ENCODE measurements around the gene BBIP1. TPM values are rescaled to one million over a fixed set of nuclear protein-coding genes. Genes with fewer than 3 reads are reported as not detected.

Gene BBIP1
- total RNA-seq, 1 experiment from 2014 or later: 19.0 TPM

GRCh38 chr10:110903280-110904278 lies 15.4 kb downstream of the BBIP1 start (continued):
- TF ChIP-seq ZNF425 (CRISPR knock-in tag; conservative IDR thresholded peaks at IDR 0.05): no peak
- no peak for TF ChIP-seq NR2C2 (CRISPR knock-in tag; IDR thresholded peaks at IDR 0.05)
- no peak for TF ChIP-seq PREB (CRISPR knock-in tag; IDR thresholded peaks at IDR 0.05; ENCODE audit: borderline replicate concordance)
- TF ChIP-seq CTCF (IDR thresholded peaks at IDR 0.05): no peak
- no peak for TF ChIP-seq E2F1 (CRISPR knock-in tag; IDR thresholded peaks at IDR 0.05)

- H3K36me3 Mint-ChIP-seq: peaks cover 3% of the 10 kb centered on the region; the same call in 1 of the 2 replicates
- POLR2A ChIA-PET: interaction anchor here (0.7 to 1.6 kb wide), 3 partner anchors 12 to 31 kb away, joined by 3 to 4 read pairs (median 3); partner anchors contain the start of genes BBIP1 and SHOC2
- no peak for TF ChIP-seq ZNF416 (CRISPR knock-in tag; IDR thresholded peaks at IDR 0.05)
- TF ChIP-seq GABPB1 (CRISPR knock-in tag; IDR thresholded peaks at IDR 0.05): peak; percentile 94
- TF ChIP-seq CREM (CRISPR knock-in tag; IDR thresholded peaks at IDR 0.05): no peak
- no peak for TF ChIP-seq ZNF263 (CRISPR knock-in tag; IDR thresholded peaks at IDR 0.05; ENCODE audit: low read depth)
- TF ChIP-seq IRF1 (CRISPR knock-in tag; IDR thresholded peaks at IDR 0.05): no peak
- DNase-seq (ENCODE audit: low spot score) (no peak), ATAC-seq (no peak)
- H3K27me3 Mint-ChIP-seq (ENCODE audit: low read depth): no peaks in the 10 kb centered on the region
- no peak overlapping the region for H3K27ac Mint-ChIP-seq
- no peaks in the 10 kb centered on the region for H3K9me3 Mint-ChIP-seq
- peaks cover 3% of the 10 kb centered on the region; the same call in 1 of the 2 replicates for H3K4me1 Mint-ChIP-seq
- CTCF ChIA-PET: interaction anchor here (0.9 kb wide), 1 partner anchor 98 kb away, joined by 3 read pairs; no protein-coding TSS in a partner anchor
- no peak overlapping the region for H3K4me3 Mint-ChIP-seq
Observed at GRCh38 chr10:110901954-110902819, 16.8 kb downstream of the BBIP1 start.

- Mint-ChIP-seq H3K9me3 (no peaks in the 10 kb centered on the region), H3K4me1 (no peaks in the 10 kb centered on the region), H3K27me3 (ENCODE audit: low read depth) (no peaks in the 10 kb centered on the region), H3K4me3 (no peak overlapping the region), H3K27ac (no peak overlapping the region), H3K36me3 (peaks cover 3% of the 10 kb centered on the region; the same call in 1 of the 2 replicates)
- no peak for TF ChIP-seq CREM (CRISPR knock-in tag; IDR thresholded peaks at IDR 0.05)
- no peak for TF ChIP-seq HMGXB4 (CRISPR knock-in tag; IDR thresholded peaks at IDR 0.05)
- TF ChIP-seq ZBTB43 (CRISPR knock-in tag; IDR thresholded peaks at IDR 0.05): no peak
- no peak for TF ChIP-seq E2F4 (CRISPR knock-in tag; IDR thresholded peaks at IDR 0.05; ENCODE audit: borderline replicate concordance, low read depth)
- CTCF ChIA-PET: no interaction called here
- ATAC-seq (no peak), DNase-seq (ENCODE audit: low spot score) (no peak)
- POLR2A ChIA-PET: no interaction called here
Observed at GRCh38 chr10:110900983-110901382, 18.0 kb downstream of the BBIP1 start.
